ENCODE measurements around the gene STK10. TPM values are rescaled to one million over a fixed set of nuclear protein-coding genes. Genes with fewer than 3 reads are reported as not detected.

Gene STK10
- total and polyA plus RNA-seq, 12 donors = 5.6 to 22.3 (median 9.9) TPM

GRCh38 chr5:172095368-172096206 lies 92.4 kb downstream of the STK10 start:
- DNase-seq (no peak), ATAC-seq (peak in 2 of 8 donors; percentile 6 to 20)
- TF ChIP-seq CTCF (IDR thresholded peaks at IDR 0.05) = no peak
- intact Hi-C loops (cut with DNase I) = no loop called here
- H3K27me3 ChIP-seq = no peaks in the 10 kb centered on the region
- peaks cover 0 to 27% (median 5%) of the 10 kb centered on the region in 9 donors for H3K4me1 ChIP-seq
- no peaks in the 10 kb centered on the region for H3K9me3 ChIP-seq
- peaks cover 0 to 92% (median 10%) of the 10 kb centered on the region in 9 donors for H3K36me3 ChIP-seq
- WGBS, 2 donors = 84 to 87% methylated on average over 11 of the region's 11 CpGs
- H3K4me3 ChIP-seq = no peak overlapping the region
- no peak overlapping the region for H3K27ac ChIP-seq

- intact Hi-C loops (cut with DNase I) = no loop called here
- no peak for TF ChIP-seq CTCF (IDR thresholded peaks at IDR 0.05)
- H3K27ac ChIP-seq = no peak overlapping the region
- H3K4me1 ChIP-seq = peaks cover 0 to 27% (median 5%) of the 10 kb centered on the region in 9 donors
- no peak overlapping the region for H3K4me3 ChIP-seq
- DNase-seq (peak in 1 of 2 donors; percentile 66), ATAC-seq (peak in 7 of 8 donors; percentile 40 to 76 (median 62))
- no peaks in the 10 kb centered on the region for H3K27me3 ChIP-seq
- no peaks in the 10 kb centered on the region for H3K9me3 ChIP-seq
- WGBS, 2 donors = 65 to 74% methylated on average over 3 of the region's 3 CpGs
- peaks cover 0 to 93% (median 10%) of the 10 kb centered on the region in 9 donors for H3K36me3 ChIP-seq
These were observed 94.1 kb downstream of the STK10 start for GRCh38 chr5:172093965-172094364.

DNA sequence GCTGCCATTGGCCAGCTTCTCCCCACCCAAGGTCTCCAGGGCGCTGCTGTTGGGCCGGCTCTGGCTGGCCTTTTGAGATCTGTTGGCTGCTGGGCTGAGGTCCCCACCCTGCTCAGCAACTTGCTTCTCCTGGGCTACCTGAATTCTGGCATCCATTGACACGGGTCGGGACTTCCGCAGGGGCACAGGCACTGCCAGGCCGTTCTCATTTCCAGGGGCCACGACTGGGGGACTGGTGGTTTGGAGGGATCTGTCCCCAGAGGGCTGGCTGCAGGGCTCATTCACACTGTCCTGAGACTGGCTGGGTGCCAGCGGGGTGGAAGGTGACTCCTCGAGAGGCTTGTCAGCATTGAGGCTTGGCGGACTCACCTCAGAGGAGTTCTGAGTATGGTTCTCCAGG lies 94.5 kb downstream of the STK10 start:
- DNase-seq (peak in 1 of 2 donors; percentile 46), ATAC-seq (peak in 4 of 8 donors; percentile 6 to 28 (median 12))
- H3K4me1 ChIP-seq = peaks cover 0 to 27% (median 5%) of the 10 kb centered on the region in 9 donors
- no peak overlapping the region for H3K27ac ChIP-seq
- peaks cover 0 to 97% (median 10%) of the 10 kb centered on the region in 9 donors for H3K36me3 ChIP-seq
- H3K4me3 ChIP-seq = no peak overlapping the region
- WGBS, 2 donors = 70 to 76% methylated on average over 10 of the region's 10 CpGs
- H3K9me3 ChIP-seq = no peaks in the 10 kb centered on the region
- intact Hi-C loops (cut with DNase I) = no loop called here
- no peak for TF ChIP-seq CTCF (IDR thresholded peaks at IDR 0.05)
- H3K27me3 ChIP-seq = no peaks in the 10 kb centered on the region

- H3K36me3 ChIP-seq = peaks cover 0 to 91% (median 10%) of the 10 kb centered on the region in 9 donors
- 87 to 92% methylated on average over 17 of the region's 17 CpGs for WGBS, 2 donors
These were observed 95.9 kb downstream of the STK10 start for GRCh38 chr5:172091956-172092732.

More at GRCh38 chr5:172091956-172092732, 95.9 kb downstream of the STK10 start:
- DNase-seq (no peak), ATAC-seq (peak in 1 of 8 donors; percentile 21)
- Histone ChIP-seq H3K4me3 (no peak overlapping the region), H3K9me3 (no peaks in the 10 kb centered on the region), H3K27me3 (no peaks in the 10 kb centered on the region), H3K27ac (no peak overlapping the region), H3K4me1 (peaks cover 0 to 27% (median 5%) of the 10 kb centered on the region in 9 donors)
- no peak for TF ChIP-seq CTCF (IDR thresholded peaks at IDR 0.05)
- intact Hi-C loops (cut with DNase I) = no loop called here

Data from heart right ventricle (tissue), 16 donors.